ENCODE results near the gene MICU1.
A peak's percentile ranks its signal among the peaks of the same experiment; 100 is the strongest.
"Not testable (repeated sequence)": the region's sequence is repeated elsewhere in the genome, so short reads cannot be mapped to it uniquely, and the experiment has no call there.

Gene MICU1

DNA sequence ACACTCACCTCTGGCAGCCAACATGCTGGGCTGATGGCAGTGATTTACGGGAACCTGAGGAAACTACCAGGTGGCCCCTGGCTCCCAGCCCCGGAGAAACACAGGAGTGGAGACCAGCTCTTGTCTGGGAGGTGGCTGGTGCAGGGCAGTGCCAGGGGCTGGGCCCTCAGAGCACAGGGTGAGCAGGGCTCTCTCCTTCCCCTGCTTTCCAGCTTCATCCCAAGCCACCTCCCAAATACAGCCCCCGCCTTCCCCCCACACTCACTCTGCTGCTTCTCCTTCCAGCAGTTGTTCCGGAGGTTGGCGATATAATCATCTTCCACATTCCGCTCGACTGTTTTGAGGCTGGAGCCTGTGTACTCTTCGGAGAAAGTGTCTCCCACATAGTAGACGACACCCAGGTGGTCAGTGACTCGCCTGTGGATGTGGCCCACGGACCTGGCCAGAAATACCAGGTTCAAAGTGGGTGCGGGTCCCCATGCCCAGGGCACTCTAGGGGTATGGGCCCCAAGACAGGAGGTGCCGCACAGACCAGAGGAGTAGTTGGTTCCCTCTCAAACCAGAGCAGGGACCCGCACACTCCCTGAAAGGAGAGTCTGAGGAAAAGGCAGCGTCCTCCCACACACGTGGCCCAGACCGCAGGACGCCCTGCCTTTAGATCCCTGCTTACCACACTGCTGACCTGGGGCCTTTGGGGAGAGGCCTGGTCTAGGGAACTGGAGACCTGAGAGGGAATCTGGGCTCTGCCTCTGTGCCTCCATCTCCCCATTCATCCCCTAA is 289.4 kb downstream of the MICU1 start:
- DNase-seq = no peak

DNA sequence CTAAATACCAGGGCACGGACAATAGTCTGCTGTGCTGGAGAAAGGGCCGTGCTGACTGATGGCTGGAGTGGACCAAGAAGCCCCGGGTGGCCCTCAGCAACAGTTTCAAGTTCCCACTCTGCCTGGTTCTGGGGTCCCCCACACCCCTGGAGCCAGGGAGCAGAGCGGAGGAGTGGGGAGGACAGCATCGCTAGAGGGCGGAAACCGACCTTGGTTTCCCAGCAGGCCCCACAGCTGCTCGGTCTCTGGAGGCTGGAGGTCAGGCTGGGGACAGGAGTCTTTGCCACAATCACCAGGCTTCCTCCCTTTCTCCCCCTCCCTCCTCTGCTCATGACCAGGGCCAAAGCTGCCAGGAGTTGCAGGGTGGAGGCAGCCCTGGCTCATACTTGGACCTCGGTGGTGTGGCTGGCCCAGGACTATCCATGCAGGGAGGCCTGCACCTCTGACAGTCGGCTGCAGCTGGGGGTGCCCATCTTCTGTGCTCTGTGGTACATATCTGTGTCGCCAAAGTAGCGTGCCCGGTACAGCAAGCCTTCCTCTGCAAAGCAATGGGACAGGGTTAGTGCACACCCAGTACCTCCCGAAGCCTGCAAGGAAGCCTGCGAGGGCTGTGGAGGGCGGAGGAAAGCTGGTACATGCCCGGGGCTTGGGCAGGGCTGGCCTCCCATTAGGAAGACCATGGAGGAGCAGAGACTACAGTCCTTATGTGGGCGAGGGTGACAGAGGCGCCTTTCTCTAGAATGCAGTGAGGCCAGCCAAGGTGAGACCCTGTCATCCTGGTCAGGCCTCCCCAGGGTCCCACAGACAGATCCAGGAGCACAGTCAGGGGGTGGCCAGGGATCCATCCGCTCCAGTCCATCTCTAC is 290.3 kb downstream of the MICU1 start:
- DNase-seq = no peak

DNA sequence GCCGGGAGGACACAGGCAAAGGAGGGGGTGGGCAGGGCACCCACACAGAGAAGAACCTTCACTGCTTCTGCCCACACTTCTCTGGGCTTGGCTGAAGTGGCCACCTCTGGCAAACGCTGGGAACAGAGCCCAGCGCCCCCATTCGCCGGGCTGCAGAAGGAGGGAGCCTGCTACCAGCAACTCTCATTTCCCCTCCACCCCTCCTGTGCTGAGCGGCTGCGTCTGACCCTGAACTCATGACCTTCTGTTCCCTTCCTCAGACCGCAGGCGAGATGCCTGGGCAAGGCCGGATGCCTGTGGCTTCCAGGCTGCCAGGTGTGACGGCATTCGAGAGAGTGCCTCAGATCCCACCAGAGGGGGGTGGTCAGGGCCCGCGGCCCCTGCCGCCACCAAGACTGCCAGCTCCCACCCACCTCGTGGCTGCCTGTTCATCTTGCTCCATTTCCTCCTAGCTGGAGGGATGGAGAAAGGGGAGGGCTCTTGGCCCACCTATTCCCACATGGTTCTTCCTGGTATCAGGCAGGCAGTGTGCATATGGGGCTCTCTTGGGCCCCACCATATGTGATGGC is 291.0 kb downstream of the MICU1 start:
- DNase-seq = no peak

DNA sequence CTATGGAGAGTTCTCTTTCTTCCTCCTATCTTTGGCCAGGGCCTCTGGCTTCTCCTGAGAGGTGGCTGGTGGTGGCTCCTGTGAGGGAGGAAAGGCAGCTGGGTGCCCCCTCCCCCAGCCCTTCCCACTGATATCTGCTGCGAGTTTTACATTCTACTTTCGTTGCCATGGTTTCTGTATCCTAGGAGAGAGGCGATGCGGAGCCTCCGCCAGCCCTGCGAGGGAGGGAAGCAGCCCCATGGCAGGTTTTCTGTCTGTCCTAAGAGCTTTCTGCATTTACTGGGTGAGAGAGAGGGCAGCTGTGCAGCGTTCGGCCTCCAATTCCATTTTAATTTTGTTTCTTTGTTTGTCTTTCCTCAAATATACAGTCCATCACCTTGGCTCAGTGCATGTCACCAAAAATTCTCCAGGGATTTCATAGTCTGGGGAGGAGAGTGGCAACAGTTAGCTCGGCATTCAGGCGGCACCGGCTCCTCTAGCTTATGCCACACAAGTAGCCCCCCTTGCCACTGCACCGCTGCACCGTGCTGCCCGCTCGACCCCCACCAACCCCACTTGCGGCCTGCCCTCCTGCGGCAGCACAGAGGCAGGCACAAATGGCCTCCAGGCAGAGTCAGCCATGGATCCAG is 291.6 kb downstream of the MICU1 start:
- peak; percentile 76 for DNase-seq

DNA sequence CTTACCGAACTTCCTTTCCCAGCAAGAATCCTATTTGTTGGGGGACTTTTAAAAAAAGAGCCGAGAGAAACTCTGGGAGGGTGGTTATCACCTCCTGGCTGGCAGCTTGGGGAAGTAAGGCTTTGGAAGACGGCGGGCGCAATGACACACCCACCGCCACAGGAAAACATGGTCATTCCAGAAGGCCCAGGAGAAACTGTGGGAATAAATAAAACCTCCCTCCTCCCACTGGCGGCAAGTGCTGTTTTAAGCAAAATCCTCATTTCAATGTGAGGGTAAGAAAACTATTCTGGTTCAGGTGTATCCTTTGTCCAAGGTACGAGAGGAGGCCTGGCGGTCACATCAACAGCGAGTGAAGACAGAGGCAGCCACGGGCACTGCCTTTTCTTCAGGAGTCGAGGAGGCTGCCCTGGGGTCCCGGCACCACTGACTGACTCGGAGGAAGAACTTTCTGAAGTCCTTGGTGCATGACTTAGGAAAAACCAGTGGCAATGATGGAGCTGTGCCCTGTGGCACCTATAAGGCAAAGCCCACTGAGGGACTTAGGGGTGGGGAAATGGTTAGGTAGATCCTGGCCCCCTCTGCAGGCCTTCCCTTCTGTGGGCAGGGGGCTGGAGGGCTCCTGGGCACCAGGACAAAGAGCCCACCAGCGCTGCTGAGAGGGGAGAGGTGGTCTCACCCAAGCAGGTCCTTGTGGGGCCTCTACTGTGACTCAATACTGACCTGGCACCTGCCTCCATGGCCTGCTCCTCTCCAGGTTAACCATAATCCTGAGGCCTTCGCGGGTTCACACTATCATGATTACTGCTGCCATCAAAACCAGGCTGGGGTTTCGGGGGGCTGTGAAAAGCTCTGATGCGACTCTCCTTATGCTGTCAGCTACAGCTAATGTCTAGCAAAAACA is 292.5 kb downstream of the MICU1 start:
- DNase-seq = no peak

DNA sequence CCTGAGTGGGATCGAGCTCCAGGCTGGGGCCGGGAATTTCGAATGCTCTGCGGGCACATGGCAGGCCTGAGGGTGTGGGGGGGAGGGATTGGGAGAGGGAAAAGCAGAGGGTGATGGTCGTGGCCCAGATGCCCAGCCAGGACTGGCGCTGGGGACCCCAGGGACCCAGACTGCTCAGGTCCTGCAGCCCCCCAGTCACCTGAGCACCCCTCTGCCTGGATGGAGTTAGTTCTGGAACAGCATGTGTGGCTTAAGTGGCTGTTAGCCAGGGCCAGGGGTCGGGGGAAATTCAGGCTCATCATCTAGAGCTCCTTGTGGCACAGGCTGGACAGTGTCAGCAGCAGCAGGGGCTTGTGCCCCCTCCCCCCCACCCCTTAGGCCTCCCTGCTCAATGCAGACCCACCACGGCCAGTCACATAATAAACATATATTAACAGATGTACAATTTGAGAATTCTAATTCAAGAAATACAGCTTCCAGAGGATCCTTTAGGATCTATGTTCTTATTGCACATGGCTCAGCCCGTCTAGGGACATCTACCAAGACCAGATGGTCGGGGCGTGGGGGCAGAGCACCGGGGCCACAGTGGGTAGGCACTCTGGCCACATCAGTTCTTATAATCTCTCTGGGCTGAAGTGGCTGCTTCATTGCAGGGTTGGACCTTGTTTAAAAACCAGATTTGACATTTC is 293.3 kb downstream of the MICU1 start:
- no peak for DNase-seq

DNA sequence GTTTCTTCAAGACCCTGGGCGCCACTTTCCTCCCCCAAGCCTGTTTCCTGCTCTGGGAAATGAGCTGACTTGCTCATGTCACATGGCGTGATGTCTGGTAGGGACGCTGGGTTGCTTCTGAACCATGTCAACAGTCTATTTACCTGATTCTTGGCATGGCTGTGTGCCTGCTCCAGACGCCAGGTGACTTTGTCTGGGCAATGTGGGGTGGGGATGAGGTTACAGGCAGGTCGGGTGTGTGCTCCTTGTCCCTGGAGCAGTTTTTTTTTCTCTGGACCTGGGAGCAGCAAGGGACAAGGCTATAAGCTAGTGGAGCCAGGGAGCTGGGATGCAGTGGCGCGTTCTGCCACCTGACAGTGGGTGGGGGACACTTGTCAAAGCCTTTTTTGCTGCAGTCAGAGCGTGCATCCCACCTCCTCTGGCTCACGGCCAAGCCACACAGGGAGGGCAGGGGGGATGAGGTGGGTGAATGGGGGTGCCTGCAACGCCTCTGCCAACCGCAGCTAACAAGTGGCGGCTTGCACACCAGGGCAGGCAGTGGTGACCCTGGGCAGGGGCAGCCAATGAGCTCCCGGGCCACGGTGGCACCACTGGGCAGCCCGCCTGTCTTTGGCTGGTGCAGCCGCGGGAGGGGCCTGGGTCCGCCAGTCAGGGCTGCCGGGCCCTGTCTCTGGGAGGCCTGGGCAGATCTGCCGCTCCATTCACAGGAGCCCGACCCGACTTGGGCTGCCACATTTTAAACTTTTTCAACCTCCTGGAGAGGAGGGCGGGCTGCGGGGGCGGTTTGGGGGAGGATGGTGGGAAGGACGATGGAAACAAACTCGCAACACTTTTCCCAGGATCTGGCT is 294.1 kb downstream of the MICU1 start:
- DNase-seq = peak; percentile 85

DNA sequence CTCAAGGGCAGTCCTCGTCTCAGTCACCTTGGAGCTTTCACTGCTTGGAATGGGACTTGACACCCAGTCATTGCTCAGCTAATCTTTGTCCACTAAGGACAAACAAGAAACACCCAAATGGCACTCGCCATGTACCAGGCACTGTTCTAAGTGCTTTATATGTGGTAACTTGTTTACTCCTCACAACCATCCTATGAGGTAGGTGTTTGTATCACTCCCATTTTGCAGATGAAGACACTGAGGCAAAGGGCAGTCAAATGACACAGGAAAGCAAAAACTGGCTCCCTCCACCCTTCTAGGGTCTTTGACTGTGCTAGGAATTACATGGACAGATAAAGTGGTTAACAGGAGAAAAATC is 295.8 kb downstream of the MICU1 start:
- DNase-seq = no peak

DNA sequence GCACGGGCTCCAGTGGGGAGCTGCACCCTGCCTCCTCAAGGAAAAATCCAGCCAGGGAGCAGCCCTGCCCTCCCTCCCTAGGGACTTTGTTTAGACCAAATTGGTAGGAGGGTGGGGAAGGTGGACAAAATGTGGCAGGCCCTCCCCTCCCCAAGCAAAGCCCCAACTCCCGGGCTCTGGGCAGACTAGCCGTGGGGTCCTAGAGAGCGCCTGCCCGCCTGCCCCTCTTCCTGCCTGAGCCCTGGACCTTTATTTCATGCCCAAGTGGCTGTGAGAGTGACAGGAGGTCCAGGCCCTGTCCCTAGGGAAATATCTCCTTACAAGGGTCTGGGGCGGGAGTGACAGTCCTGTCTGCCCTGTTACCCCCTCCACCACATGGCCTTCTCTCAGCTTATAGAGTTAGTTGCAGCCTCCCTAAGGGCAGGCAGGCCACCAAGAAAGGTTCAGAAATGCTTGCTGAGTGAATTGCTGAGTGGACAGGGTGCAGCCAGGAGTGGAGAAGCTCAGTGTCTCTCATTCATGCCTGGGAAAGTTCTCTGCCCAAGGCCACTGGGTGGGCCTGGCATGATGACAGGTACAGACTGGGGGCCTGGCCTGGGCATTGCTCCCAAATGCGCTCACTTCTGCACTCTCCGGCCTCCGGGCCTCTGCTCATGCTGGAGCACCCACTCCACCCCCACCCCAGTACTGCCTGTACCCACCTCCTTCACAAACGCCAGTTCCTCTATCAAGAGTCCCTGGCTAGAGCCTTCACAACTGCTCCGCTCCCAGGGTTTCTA is 296.4 kb downstream of the MICU1 start:
- DNase-seq = no peak

DNA sequence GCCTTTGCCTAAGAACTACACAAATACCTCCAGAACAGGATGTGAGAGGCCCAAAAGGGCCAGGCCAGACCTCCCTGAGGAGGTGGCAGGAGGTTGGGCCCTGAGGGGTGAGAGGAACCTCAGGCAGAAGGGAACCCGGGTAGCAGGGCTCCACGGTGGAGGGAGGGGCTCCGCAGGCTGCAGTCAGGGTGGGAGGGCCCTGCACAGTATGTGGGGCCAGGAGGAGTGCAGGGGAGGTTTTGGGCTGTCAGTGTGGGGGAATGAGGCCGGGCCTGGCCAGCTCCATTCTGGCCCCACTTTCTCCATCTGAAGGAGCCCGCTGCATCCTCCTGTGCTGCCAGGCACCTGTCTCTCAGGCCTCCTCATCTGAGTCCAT is 297.1 kb downstream of the MICU1 start:
- no peak for DNase-seq

DNA sequence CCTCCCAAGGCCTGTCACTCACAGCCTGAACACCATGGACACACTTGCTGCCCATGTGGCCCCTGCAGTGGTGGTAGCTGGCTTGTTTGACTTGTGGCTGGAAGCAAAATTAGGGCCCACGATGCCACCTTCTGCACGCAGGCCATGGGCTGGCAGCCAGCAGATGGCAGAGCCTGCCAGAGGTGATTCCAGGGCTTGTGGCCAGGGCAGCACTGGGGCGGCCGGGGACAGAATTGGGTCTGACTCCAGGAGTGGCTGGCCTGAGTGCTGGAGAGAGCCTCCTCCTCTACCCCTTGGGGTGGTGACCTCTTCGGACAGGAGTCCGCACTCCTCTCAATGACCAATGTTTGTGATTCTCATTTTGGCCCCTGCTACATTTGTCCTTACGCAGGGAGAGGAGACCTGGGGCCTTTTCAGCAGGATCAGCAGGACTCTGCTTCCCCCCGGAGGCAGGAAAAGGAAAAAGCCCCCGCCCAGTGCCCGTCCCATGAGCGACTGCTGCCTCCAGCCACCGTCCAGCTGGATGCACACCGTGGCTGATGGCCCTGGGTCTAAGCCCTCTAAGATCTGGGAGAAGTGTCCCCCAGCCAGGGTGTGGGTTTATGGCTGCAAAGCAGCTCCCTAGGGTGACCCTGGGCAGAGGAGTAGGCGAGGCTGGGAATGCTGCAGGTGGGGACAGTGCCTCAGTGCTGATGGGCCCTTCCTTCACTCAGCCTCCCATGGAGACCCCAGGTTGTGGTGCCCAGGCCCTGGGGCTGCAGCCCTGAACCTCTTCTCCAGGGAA is 297.6 kb downstream of the MICU1 start:
- no peak for DNase-seq

DNA sequence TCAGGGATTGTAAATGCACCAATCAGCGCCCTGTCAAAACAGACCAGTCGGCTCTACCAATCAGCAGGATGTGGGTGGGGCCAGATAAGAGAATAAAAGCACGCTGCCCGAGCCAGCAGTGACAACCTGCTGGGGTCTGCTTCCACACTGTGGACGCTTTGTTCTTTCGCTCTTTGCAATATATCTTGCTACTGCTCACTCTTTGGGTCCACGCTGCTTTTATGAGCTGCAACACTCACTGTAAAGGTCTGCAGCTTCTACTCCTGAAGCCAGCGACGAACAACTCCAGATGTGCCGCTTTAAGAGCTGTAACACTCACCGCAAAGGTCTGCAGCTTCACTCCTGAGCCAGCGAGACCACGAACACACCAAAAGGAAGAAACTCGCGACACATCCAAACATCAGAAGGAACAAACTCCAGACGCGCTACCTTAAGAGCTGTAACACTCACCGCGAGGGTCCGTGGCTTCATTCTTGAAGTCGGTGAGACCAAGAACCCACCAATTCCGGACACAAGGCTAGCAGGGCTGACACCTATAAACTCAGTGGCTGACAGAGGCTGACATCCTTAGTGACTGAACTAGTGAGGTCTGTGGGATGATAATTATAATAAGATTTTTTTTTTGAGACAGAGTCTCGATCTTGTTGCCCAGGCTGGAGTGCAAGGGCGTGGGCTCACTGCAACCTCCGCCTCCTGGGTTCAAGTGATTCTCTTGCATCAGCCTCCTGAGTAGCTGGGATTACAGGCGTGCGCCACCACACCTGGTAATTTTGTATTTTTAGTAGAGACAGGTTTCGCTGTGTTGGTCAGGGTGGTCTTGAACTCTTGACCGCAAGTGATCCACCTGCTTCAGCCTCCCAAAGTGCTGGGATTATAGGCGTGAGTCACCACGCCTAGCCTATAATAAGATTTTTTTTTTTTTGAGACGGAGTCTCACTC is 298.9 kb downstream of the MICU1 start:
- DNase-seq = not testable (repeated sequence)

DNA sequence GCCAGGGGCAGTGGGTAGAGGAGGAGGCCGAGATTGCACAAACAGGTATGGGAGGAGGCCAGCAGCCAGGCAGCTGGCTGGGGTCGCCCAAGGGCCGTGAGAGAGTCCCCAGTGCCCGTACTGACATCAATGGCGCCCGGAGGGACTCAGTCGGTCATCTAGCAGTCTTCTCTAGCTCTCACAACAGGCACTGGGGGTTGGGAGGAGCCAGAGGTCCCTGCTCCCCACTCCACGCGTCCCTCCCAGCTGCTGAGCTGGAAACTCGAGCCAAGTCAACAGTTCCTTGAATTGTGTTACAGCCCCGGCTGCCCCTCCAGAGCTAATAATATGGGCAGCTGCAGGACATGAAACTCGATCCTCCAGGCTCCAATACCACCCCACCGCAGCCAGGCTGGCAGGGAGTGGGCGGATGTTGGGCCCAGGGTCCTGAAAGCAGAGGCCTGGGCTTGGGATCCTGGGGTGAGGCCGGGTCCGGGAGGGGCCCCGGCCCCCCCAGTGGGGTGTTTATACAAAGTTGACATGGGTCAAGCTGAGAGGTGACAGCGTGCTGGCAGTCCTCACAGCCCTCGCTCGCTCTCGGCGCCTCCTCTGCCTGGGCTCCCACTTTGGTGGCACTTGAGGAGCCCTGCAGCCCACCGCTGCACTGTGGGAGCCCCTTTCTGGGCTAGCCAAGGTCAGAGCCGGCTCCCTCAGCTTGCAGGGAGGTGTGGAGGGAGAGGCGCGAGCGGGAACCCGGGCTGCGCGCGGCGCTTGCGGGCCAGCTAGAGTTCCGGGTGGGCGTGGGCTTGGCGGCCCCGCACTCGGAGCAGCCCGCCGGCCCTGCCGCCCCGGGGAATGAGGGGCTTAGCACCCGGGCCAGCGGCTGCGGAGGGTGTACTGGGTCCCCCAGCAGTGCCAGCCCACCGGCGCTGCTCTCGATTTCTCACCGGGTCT is 300.4 kb downstream of the MICU1 start:
- DNase-seq = not testable (repeated sequence)

DNA sequence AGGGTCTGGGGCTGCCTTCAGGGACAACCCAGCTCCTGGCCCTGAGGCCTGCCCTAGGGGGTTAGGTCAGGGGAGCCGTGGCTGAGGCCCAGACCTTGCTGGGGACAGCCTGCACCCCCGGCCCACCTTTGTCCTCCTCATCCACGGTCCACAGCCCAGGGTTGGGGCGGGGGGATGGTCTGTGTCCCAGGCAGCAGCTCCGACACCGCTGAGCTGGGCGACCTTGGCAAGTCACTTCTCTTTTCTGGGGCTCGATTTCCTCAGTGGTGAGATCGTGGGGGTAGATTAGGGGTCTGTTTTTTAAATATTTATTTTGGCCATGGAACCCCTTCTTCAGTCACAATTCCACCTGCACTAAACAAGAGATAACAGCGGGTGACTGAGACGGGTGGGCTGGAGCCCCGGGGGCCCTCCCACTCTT is 302.1 kb downstream of the MICU1 start:
- DNase-seq = no peak

DNA sequence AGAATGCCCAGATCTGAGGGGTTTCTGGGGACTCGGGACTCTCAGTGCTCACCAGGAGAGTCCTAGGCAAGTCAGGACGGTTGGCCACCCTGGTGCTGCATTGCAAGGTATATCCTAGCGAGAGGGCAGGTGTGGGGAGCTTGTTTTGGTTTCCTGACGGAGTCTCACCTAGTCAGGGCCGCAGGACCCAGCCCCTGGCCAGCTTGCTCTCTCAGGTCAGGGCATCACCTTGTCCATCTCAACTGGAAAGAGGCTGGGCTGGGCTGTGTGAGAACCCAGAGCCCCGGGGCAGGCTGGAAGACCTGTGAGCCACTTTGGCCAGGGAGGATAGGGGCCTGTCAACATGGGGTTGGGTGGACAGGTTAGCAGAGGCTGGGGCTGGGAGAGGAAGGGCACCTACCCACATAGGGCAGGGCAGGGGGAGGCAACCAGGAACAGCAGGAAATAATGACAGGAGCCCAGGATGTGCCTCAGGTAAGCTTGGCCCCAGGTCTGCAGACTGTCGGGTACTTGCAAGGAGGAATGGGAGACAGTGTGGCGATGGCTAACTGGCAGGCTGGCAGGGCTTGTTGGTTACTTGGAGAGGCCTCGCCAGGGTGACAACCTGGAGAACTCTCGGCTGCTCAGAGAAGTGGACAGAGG is 302.6 kb downstream of the MICU1 start:
- DNase-seq = no peak

All from NCI-H2171 (cell line).